ENCODE data around the gene CDK14.

Gene CDK14

DNA sequence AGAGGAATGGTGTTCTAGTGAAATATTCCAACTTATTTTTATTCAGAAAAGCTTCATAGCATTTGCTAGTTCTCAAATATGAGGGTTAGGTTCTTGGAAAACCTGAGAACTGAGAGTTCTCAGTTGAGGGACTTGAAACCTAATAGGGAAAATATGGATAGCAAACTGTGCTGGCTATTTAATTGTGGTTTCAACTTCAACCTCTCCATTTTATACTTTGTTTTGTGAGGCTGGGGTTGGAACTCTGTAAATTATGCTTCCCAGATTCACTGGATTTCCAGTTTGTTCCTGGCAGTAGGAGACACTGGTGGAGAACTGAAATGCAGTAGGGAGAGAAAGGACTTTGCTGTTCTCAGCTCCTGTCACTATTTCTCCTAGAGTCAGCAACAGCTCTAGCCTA lies 52.7 kb downstream of the CDK14 start:
- TF ChIP-seq, protein P1, sequence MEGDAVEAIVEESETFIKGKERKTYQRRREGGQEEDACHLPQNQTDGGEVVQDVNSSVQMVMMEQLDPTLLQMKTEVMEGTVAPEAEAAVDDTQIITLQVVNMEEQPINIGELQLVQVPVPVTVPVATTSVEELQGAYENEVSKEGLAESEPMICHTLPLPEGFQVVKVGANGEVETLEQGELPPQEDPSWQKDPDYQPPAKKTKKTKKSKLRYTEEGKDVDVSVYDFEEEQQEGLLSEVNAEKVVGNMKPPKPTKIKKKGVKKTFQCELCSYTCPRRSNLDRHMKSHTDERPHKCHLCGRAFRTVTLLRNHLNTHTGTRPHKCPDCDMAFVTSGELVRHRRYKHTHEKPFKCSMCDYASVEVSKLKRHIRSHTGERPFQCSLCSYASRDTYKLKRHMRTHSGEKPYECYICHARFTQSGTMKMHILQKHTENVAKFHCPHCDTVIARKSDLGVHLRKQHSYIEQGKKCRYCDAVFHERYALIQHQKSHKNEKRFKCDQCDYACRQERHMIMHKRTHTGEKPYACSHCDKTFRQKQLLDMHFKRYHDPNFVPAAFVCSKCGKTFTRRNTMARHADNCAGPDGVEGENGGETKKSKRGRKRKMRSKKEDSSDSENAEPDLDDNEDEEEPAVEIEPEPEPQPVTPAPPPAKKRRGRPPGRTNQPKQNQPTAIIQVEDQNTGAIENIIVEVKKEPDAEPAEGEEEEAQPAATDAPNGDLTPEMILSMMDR (IDR thresholded peaks at IDR 0.05): no peak
- H3K36me3 ChIP-seq: peaks cover 0 to 8% (median 0%) of the 10 kb centered on the region in 3 donors
- H3K4me3 ChIP-seq: no peak overlapping the region
- intact Hi-C loops (cut with DNase I; ENCODE audit: low total_unique reads): no loop called here
- DNase-seq: no peak
- H3K27ac ChIP-seq: peak overlapping the region; percentile 42 to 70
- peaks cover 0 to 34% (median 9%) of the 10 kb centered on the region in 4 donors for H3K4me1 ChIP-seq
- H3K27me3 ChIP-seq: no peaks in the 10 kb centered on the region
- no peaks in the 10 kb centered on the region for H3K9me3 ChIP-seq

- Histone ChIP-seq H3K27me3 (no peaks in the 10 kb centered on the region), H3K9me3 (no peaks in the 10 kb centered on the region), H3K27ac (no peak overlapping the region), H3K36me3 (no peaks in the 10 kb centered on the region), H3K4me1 (peaks cover 0 to 39% (median 0%) of the 10 kb centered on the region in 4 donors), H3K4me3 (no peak overlapping the region)
- no peak for DNase-seq
- TF ChIP-seq, protein P1 (IDR thresholded peaks at IDR 0.05): no peak
- intact Hi-C loops (cut with DNase I; ENCODE audit: low total_unique reads): loop anchor here (10.0 kb wide), 1 partner anchor 1590 kb away; the partner anchor contains the start of genes ANKIB1 and KRIT1
These were observed 58.8 kb downstream of the CDK14 start for GRCh38 chr7:90654718-90655427.

GRCh38 chr7:90655566-90655965 lies 59.4 kb downstream of the CDK14 start:
- TF ChIP-seq, protein P1 (IDR thresholded peaks at IDR 0.05): no peak
- intact Hi-C loops (cut with DNase I; ENCODE audit: low total_unique reads): loop anchor here (10.0 kb wide), 1 partner anchor 1589 kb away; the partner anchor contains the start of genes ANKIB1 and KRIT1
- Histone ChIP-seq H3K27me3 (no peaks in the 10 kb centered on the region), H3K4me3 (no peak overlapping the region), H3K36me3 (no peaks in the 10 kb centered on the region), H3K9me3 (no peaks in the 10 kb centered on the region), H3K27ac (no peak overlapping the region), H3K4me1 (peaks cover 0 to 45% (median 1%) of the 10 kb centered on the region in 4 donors)
- no peak for DNase-seq

DNA sequence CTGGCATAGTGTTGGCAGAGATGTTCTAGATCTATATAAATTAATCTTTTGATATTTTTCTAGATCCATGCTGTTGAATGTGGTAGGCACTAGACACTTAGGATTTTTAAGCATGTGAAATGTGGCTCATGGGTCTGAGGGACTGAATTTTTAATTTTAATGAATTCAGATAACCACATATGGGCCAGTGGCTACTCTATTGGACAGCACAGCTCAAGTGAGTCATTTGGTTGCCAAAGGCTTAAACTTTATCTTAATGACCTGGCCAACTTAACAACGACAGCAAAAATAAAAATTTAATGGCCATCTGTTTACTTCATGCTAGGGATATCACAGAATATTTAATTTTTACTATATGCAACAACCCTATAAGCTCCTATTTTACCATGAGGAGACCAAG lies 61.4 kb downstream of the CDK14 start:
- H3K27me3 ChIP-seq: no peaks in the 10 kb centered on the region
- H3K36me3 ChIP-seq: no peaks in the 10 kb centered on the region
- no peak overlapping the region for H3K4me3 ChIP-seq
- DNase-seq: no peak
- H3K4me1 ChIP-seq: peaks cover 0 to 64% (median 17%) of the 10 kb centered on the region in 4 donors
- no peak overlapping the region for H3K27ac ChIP-seq
- intact Hi-C loops (cut with DNase I; ENCODE audit: low total_unique reads): loop anchor here (10.0 kb wide), 1 partner anchor 1587 kb away; the partner anchor contains the start of genes ANKIB1 and KRIT1
- no peaks in the 10 kb centered on the region for H3K9me3 ChIP-seq
- TF ChIP-seq, protein P1 (IDR thresholded peaks at IDR 0.05): no peak

- H3K4me3 ChIP-seq: no peak overlapping the region
- no peaks in the 10 kb centered on the region for H3K9me3 ChIP-seq
- no peaks in the 10 kb centered on the region for H3K36me3 ChIP-seq
- no peak for DNase-seq
- no peaks in the 10 kb centered on the region for H3K27me3 ChIP-seq
- peak overlapping the region; percentile 71 to 74 for H3K27ac ChIP-seq
- intact Hi-C loops (cut with DNase I; ENCODE audit: low total_unique reads): no loop called here
- H3K4me1 ChIP-seq: peaks cover 0 to 72% (median 24%) of the 10 kb centered on the region in 4 donors
- TF ChIP-seq, protein P1 (IDR thresholded peaks at IDR 0.05): no peak
These were observed 64.0 kb downstream of the CDK14 start for GRCh38 chr7:90660100-90660499.

Measured in tibial artery (tissue), 4 donors.